A549 treated with ZK216348 at 1 μM for 4 hours (cell line): Measurements from ENCODE around the gene OR2F1. TPM values are rescaled to one million over a fixed set of nuclear protein-coding genes. Genes with fewer than 3 reads are reported as not detected.

Source experiments
- total RNA-seq: library from RNA; stranded (reverse); fragments of 200-300 nt; extraction: Qiagen RNA extraction; gene quantifications from 5 replicates; pipeline ENCODE4 v1.2.3, GENCODE V29; 2022; ENCODE audit warnings: low read depth

The OR2F1 gene
- not detected in 5 replicates for total RNA-seq

DNA sequence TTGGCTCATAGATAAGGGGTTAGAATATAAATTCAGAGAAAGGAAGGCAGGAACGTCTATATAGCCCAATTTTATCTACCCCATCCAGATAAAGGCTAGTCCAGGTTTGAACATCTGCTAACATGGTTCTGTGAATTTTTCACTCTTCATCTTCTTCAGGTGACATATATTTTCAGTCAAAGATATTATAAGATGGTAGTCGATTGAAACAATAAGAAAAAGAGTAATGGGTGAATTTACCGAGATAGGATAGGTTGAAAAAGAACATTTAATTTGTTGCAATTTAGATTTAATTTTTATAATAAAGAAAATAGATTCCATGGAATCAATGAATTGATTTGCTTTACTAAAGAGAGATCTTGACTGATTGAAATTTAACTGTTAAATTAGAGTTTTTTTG is at the start of gene OR2F1:
OR2F1 (plus strand) TSS at position 301 of the 400 bp plus-strand sequence. CDS start 5,127 bp downstream, outside the sequence.

DNA sequence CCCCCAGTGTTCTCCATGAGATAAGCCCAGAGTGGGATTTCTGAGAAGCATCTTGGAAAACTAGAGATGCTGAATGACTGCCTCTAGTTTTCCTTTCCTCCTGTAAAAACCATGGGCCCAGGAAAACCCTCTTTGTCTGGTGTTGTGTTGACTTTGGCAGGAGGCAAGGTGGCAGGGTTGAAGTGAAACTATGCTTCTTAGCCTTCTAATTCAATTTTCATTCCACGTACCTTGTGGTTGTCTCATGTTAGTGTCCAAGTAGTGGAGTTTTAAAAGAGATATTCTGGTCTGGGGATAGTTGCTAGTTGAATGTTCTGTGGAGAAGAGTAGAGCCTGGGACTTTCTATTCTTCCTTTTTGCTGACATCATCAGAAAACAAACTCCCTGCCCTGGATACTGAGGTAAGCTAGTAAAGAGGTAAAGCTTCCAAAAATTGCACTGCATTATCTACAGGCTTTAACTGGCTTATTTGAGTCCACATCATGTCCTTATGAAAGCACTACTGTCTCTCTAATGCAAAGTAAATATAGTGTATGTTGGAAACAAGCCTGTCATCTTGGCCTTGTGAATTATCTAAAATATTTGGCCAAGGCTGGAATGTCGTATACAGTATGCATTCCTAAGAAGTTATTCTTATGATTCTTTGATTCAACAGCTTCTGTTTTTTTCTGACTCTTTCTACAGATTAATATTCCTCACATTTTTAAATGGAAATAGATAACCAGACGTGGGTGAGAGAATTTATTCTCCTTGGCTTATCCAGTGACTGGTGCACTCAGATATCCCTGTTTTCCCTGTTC is 19.9 kb upstream of the OR2F1 start, which contains the start of gene OR2F2:
OR2F2 (plus strand) TSS at position 708 of the 800 bp plus-strand sequence; CDS start at position 708, 0 bp downstream.

GRCh38 chr7:144000020-144000419 is 45.4 kb downstream of the OR2F1 start, which contains the start of gene OR6B1:
Gene OR6B1, plus strand, starts transcription at chr7:144000320. Its CDS starts 3,677 bp downstream, at chr7:144003997.

Other genes with a start within 250 kb of the OR2F1 start
- gene CTAGE6, start 197.1 kb upstream of the OR2F1 start, total RNA-seq: not detected in 5 replicates
- 11.8 to 21.6 TPM (median 17.9 TPM) in 5 replicates for gene TCAF1, start 52.7 kb upstream of the OR2F1 start, total RNA-seq
- not detected in 5 replicates for gene OR2F2, start 19.6 kb upstream of the OR2F1 start, total RNA-seq
- gene OR6B1, start 45.5 kb downstream of the OR2F1 start, total RNA-seq: not detected in 5 replicates
- not detected in 5 replicates for gene OR2A5, start 94.1 kb downstream of the OR2F1 start, total RNA-seq
- not detected in 5 replicates for gene OR2A25, start 115.0 kb downstream of the OR2F1 start, total RNA-seq
- not detected in 5 replicates for gene OR2A12, start 131.4 kb downstream of the OR2F1 start, total RNA-seq
- not detected in 5 replicates for gene OR2A2, start 154.7 kb downstream of the OR2F1 start, total RNA-seq
- not detected in 5 replicates for gene OR2A14, start 168.3 kb downstream of the OR2F1 start, total RNA-seq
- gene CTAGE4, start 228.6 kb downstream of the OR2F1 start, total RNA-seq: not detected in 5 replicates
- 0.15 to 0.51 TPM (median 0.33 TPM) in 5 replicates for gene ARHGEF35, start 241.0 kb downstream of the OR2F1 start, total RNA-seq